Suprapubic skin (tissue), 3 donors: ENCODE data around the gene PPP1R12B.
"Not testable (repeated sequence)": the region's sequence is repeated elsewhere in the genome, so short reads cannot be mapped to it uniquely, and the experiment has no call there.

Experiments
- POLR2A ChIP-seq, 2 donors: fragments of 450-650 bp; IDR thresholded peaks; one replicate each; pipeline ENCODE4 v1.6.1; 2017; ENCODE audit warnings: antibody characterized with exemption in 2 of 2, mild to moderate bottlenecking in 2 of 2, moderate library complexity in 2 of 2
- TF ChIP-seq, protein P1 (sequence below), 2 donors: fragments of 200-600 bp in 1 of 2; fragments of 450-650 bp in 1 of 2; sonication (generic) in 1 of 2; IDR thresholded peaks; one replicate each; pipeline ENCODE4 v1.5.1; 2016 to 2019; ENCODE audit warnings: antibody characterized with exemption in 2 of 2, mild to moderate bottlenecking in 1 of 2, moderate library complexity in 1 of 2

DNA sequence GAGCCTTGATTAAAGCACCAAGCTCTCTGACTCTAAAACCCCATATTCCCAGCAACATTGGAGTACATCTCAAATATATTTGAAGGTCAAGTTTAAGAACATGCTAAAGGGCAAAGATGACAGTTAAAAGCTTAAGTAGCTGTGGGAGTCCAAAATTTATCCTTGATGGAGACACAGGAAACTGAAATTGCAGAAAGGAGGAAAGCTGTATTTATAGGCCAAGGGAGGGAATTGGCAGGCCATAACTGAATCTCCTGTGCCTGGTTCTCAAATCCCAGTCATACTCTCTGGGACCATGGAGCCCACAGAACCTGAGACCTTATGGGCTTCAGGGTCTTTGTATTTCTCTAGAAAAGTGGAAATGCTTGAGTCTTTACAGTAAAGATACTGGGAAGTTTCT lies 193.9 kb downstream of the PPP1R12B start:
- TF ChIP-seq, protein P1, sequence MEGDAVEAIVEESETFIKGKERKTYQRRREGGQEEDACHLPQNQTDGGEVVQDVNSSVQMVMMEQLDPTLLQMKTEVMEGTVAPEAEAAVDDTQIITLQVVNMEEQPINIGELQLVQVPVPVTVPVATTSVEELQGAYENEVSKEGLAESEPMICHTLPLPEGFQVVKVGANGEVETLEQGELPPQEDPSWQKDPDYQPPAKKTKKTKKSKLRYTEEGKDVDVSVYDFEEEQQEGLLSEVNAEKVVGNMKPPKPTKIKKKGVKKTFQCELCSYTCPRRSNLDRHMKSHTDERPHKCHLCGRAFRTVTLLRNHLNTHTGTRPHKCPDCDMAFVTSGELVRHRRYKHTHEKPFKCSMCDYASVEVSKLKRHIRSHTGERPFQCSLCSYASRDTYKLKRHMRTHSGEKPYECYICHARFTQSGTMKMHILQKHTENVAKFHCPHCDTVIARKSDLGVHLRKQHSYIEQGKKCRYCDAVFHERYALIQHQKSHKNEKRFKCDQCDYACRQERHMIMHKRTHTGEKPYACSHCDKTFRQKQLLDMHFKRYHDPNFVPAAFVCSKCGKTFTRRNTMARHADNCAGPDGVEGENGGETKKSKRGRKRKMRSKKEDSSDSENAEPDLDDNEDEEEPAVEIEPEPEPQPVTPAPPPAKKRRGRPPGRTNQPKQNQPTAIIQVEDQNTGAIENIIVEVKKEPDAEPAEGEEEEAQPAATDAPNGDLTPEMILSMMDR (IDR thresholded peaks at IDR 0.05), result not testable (repeated sequence)
- not testable (repeated sequence) for TF ChIP-seq POLR2A (IDR thresholded peaks at IDR 0.05)
